Measurements from ENCODE around the gene C1orf167. TPM values are rescaled to one million over a fixed set of nuclear protein-coding genes. Genes with fewer than 3 reads are reported as not detected.

Gene C1orf167
- total RNA-seq, 1 experiment from 2014 or later, result 0.39 TPM

GRCh38 chr1:11828511-11828910, 66.5 kb downstream of the C1orf167 start:
- no peaks in the 10 kb centered on the region for H3K23me2 ChIP-seq (ENCODE audit: insufficient read length, low read depth, low read length, poor library complexity, severe bottlenecking)
- Mint-ChIP-seq H3K4me1 (no peaks in the 10 kb centered on the region), H3K27ac (no peak overlapping the region), H3K9me3 (no peaks in the 10 kb centered on the region), H3K27me3 (ENCODE audit: low read depth) (no peaks in the 10 kb centered on the region), H3K4me3 (no peak overlapping the region; a peak in 1 of 5 replicates), H3K36me3 (ENCODE audit: insufficient read depth in 1 of 3, low read depth in 3 of 3) (peaks cover 32 to 84% (median 48%) of the 10 kb centered on the region in 3 experiments)
- H3K14ac ChIP-seq (ENCODE audit: insufficient read depth, low read length), result no peak overlapping the region
- H2AK5ac ChIP-seq (ENCODE audit: insufficient read length, low read length), result no peak overlapping the region
- TF ChIP-seq CTCF (conservative IDR thresholded peaks at IDR 0.05), result no peak
- H4K8ac ChIP-seq (replicated peaks; ENCODE audit: insufficient read length, low read depth, low read length), result no peak overlapping the region
- H4K20me1 ChIP-seq (ENCODE audit: control insufficient read depth, insufficient read depth, insufficient read length), result peaks cover 2% of the 10 kb centered on the region
- no peak overlapping the region for H2BK120ac ChIP-seq (ENCODE audit: low read depth, low read length, poor library complexity, severe bottlenecking)
- no peak overlapping the region for H2BK20ac ChIP-seq (ENCODE audit: low read depth, low read length, poor library complexity, severe bottlenecking)
- H3K4ac ChIP-seq (ENCODE audit: low read depth, low read length), result no peak overlapping the region
- no peaks in the 10 kb centered on the region for H3K27me3 ChIP-seq (ENCODE audit: insufficient read depth, low read length)
- no peak overlapping the region for H2BK15ac ChIP-seq (ENCODE audit: low read depth, low read length)
- H4K91ac ChIP-seq (ENCODE audit: insufficient read length, low read depth, low read length), result no peak overlapping the region
- DNase-seq, result no peak
- no peak overlapping the region for H3K56ac ChIP-seq (ENCODE audit: insufficient read length, low read depth, low read length)
- H3K4me2 ChIP-seq (ENCODE audit: insufficient read depth, insufficient read length, low read length), result no peak overlapping the region
- no peaks in the 10 kb centered on the region for H3K9me3 ChIP-seq (ENCODE audit: control insufficient read depth, low read depth, low read length)
- H3K4me1 ChIP-seq (ENCODE audit: insufficient read depth, low read length), result no peaks in the 10 kb centered on the region
- no peaks in the 10 kb centered on the region for H3K79me2 ChIP-seq (ENCODE audit: insufficient read depth, low read length)
- H3K18ac ChIP-seq (ENCODE audit: insufficient read length, low read depth, low read length), result no peak overlapping the region
- H4K5ac ChIP-seq (ENCODE audit: insufficient read length, low read depth, low read length), result no peak overlapping the region
- H3T11ph ChIP-seq (ENCODE audit: low read length), result no peak overlapping the region
- no peak overlapping the region for H2BK5ac ChIP-seq (ENCODE audit: insufficient read length, low read length)
- WGBS (ENCODE audit: extremely low coverage, insufficient read length, low lambda C conversion rate), result no CpG with 5 or more reads among the region's 19 CpGs
- no peaks in the 10 kb centered on the region for H3K79me1 ChIP-seq (ENCODE audit: insufficient read depth, low read depth, low read length, poor library complexity, severe bottlenecking)
- no peak overlapping the region for H2AFZ ChIP-seq (ENCODE audit: low read length)
- no peak overlapping the region for H3K23ac ChIP-seq (ENCODE audit: insufficient read length, low read depth, low read length)
- no peak overlapping the region for H2BK12ac ChIP-seq (ENCODE audit: insufficient read length, low read depth, low read length)
- H3K27ac ChIP-seq (ENCODE audit: insufficient read length, low read depth, low read length), result no peak overlapping the region
- no peak overlapping the region for H3K9ac ChIP-seq (ENCODE audit: extremely low read depth, insufficient read length, low read length)
